Measurements from ENCODE around the gene RAB1B.
"Not testable (repeated sequence)": the region's sequence is repeated elsewhere in the genome, so short reads cannot be mapped to it uniquely, and the experiment has no call there.

Gene RAB1B

GRCh38 chr11:66299186-66299585, 30.7 kb downstream of the RAB1B start:
- DNase-seq (ENCODE audit: low read depth in 2 of 2): no peak

- no peak for DNase-seq (ENCODE audit: low read depth in 2 of 2)
Measured at GRCh38 chr11:66302656-66303055, 34.2 kb downstream of the RAB1B start.

- DNase-seq (ENCODE audit: low read depth in 2 of 2): no peak
Measured at GRCh38 chr11:66309475-66309874, 41.0 kb downstream of the RAB1B start.

GRCh38 chr11:66310324-66310723, 41.9 kb downstream of the RAB1B start:
- DNase-seq (ENCODE audit: low read depth in 2 of 2): no peak

GRCh38 chr11:66310803-66311440, 42.5 kb downstream of the RAB1B start:
- DNase-seq (ENCODE audit: low read depth in 2 of 2): not testable (repeated sequence)

- no peak for DNase-seq (ENCODE audit: low read depth in 2 of 2)
Measured at GRCh38 chr11:66311470-66311964, 43.1 kb downstream of the RAB1B start.

- DNase-seq (ENCODE audit: low read depth in 2 of 2): peak; percentile 96 to 99
Measured at GRCh38 chr11:66311965-66312548, 43.6 kb downstream of the RAB1B start.

GRCh38 chr11:66312549-66313320, 44.3 kb downstream of the RAB1B start:
- DNase-seq (ENCODE audit: low read depth in 2 of 2): peak; percentile 97 to 98

GRCh38 chr11:66313321-66314185, 45.1 kb downstream of the RAB1B start:
- DNase-seq (ENCODE audit: low read depth in 2 of 2): no peak

GRCh38 chr11:66314186-66314501, 45.7 kb downstream of the RAB1B start:
- DNase-seq (ENCODE audit: low read depth in 2 of 2): no peak

- DNase-seq (ENCODE audit: low read depth in 2 of 2): no peak
Measured at GRCh38 chr11:66314561-66315497, 46.4 kb downstream of the RAB1B start.

- DNase-seq (ENCODE audit: low read depth in 2 of 2): no peak
Measured at GRCh38 chr11:66315498-66315885, 47.1 kb downstream of the RAB1B start.

- no peak for DNase-seq (ENCODE audit: low read depth in 2 of 2)
Measured at GRCh38 chr11:66315921-66316811, 47.7 kb downstream of the RAB1B start.

- DNase-seq (ENCODE audit: low read depth in 2 of 2): no peak
Measured at GRCh38 chr11:66316849-66317251, 48.4 kb downstream of the RAB1B start, which contains the start of gene CD248. Gene CD248, minus strand, starts transcription at chr11:66317044. Its CDS starts 17 bp downstream, at chr11:66317027.

- peak in 1 of 2 donors; percentile 14 for DNase-seq (ENCODE audit: low read depth in 2 of 2)
Measured at GRCh38 chr11:66317322-66317722, 48.9 kb downstream of the RAB1B start.

GRCh38 chr11:66317723-66318599, 49.5 kb downstream of the RAB1B start:
- DNase-seq (ENCODE audit: low read depth in 2 of 2): no peak

- no peak for DNase-seq (ENCODE audit: low read depth in 2 of 2)
Measured at GRCh38 chr11:66318600-66318970, 50.1 kb downstream of the RAB1B start.

- DNase-seq (ENCODE audit: low read depth in 2 of 2): not testable (repeated sequence)
Measured at GRCh38 chr11:66320289-66320688, 51.9 kb downstream of the RAB1B start.

- not testable (repeated sequence) for DNase-seq (ENCODE audit: low read depth in 2 of 2)
Measured at GRCh38 chr11:66320748-66321147, 52.3 kb downstream of the RAB1B start.

Data from stimulated activated CD4-positive, alpha-beta T cell treated with anti-CD3 and anti-CD28 coated beads, Interleukin-1b, Interleukin-23, amount 100 ng/mL, for 4 hours (primary cell).